HTERT RPE-1 (cell line): ENCODE data around the gene TTLL11.
"Not testable (repeated sequence)": the region's sequence is repeated elsewhere in the genome, so short reads cannot be mapped to it uniquely, and the experiment has no call there.

Experiments used
- in situ Hi-C: fragments of 300-500 bp; cut with MboI; formaldehyde crosslinking; loops from 4 replicates; pipeline ENCODE4 v1.14.3; 2020; ENCODE audit warnings: low sequenced_read_pairs

The TTLL11 gene

DNA sequence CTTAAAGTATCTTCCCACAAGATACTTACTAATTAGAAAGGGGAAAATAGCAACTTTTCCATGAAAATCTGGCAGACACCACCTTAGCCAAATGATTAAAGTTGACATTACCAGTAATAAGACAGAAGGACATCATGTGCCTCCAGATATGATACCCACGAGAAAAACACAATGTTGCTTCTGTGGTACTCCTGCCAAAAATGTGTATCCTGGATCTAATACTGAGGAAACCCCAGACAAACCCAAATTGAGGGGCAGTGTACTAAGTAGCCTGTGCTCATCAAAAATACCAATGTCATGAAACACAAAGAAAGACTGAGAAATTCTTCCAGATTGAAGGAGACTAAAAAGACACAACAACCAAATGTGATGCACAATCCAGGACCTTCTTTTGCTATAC lies 85.3 kb downstream of the TTLL11 start:
- in situ Hi-C loops: no loop called here

DNA sequence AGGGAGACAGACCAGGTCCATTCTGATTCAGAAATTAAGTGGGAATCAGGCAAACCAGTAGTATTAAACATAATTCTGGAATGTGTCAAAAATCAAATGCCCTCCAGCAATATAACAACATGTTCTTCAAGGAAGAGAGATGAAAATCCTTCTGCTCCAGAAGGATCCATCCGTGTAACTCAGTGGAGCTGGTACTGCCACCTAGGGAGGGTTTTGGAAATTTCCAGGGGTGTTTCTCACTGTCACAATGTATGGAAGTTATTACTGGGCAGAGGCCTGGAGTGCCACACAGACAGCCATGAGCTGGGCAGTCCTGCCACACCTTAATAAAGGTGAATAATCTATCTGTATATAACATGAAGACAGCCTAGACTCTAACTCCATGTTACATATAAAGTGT lies 87.5 kb downstream of the TTLL11 start:
- in situ Hi-C loops: no loop called here

DNA sequence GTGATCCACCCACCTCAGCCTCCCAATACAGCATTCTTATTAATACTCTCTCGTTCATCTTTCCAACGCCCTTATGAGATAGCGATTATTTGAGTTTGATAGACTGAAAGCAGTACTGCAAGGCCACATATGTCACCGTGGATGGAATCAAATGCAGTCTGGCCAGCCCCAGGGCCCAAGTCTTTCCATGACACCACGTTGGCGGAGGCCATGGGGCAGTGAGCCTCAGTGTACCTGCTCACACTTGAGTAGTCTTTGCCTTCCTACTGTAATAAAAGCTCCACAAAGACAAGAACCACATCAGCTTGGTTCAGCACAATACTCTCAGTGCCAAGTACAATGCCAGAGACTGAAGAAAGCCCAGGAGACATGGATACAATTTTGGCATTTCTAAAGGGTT lies 88.5 kb downstream of the TTLL11 start:
- in situ Hi-C loops: no loop called here

DNA sequence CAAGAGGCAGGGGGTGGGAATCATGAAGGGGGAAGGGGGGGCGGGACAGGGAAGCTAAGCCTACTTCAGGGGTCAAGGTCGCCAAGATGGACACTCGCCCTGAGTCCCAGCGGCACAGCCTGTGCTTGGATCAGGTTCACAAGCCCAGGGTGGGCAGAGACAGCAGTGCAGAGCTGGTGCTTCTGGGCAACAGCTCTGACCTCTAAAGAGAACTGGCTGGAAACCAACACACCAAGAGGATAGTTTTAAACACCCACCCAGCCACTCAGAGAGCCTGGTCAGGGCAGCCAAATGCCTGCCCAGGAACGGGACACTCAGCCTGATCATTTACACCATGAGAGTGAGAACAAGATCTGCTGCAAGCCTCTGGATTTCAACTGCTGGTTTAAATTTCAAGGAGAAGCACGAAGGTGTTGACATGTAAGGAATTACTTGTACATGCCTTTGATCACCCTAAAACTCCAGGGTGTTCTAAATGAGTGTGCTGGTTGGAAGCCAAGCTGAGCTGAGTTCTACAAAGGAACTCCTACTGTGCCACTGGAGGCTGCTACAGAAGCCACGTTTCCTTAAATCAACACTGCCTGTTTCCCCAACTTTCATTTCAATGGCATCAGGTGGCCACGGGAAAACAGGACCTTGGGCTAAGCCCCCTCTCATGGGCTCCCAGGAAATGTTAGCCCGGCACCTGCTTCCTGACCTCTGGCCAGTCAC lies 91.5 kb downstream of the TTLL11 start:
- in situ Hi-C loops: no loop called here

DNA sequence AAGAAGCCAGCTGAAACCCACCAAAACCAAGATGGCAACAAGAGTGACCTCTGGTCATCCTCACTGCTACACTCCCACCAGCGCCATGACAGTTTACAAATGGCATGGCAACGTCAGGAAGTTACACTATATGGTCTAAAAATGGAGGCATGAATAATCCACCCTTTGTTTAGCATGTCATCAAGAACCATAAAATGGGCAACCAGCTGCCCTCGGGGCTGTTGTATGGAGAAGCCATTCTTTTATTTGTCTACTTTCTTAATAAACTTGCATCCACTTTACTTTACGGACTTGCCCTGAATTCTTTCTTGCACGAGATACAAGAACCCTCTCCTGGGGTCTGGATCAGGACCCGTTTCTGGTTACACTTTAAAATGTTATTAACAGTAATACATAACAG lies 92.6 kb downstream of the TTLL11 start:
- in situ Hi-C loops: not testable (repeated sequence)

DNA sequence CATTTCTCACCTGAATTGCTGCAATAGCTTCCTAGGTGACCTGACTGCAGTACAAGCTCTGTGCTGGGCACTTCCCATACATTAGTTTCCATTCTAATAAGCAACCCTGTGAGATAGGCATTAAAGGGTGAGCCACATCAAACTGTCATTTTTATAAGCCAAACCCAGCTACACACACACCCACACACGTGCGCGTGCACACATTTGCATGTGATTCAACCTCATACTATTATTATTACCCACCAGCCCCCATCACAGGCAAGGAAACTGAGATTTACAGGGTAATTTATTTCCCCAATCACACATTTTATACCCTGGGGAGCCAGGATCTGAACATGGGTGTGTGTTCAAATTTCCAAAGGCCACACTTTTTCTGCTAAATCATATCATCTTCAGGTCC lies 93.6 kb downstream of the TTLL11 start:
- in situ Hi-C loops: loop anchor here (25.0 kb wide), 1 partner anchor 312 kb away; no protein-coding TSS in a partner anchor

DNA sequence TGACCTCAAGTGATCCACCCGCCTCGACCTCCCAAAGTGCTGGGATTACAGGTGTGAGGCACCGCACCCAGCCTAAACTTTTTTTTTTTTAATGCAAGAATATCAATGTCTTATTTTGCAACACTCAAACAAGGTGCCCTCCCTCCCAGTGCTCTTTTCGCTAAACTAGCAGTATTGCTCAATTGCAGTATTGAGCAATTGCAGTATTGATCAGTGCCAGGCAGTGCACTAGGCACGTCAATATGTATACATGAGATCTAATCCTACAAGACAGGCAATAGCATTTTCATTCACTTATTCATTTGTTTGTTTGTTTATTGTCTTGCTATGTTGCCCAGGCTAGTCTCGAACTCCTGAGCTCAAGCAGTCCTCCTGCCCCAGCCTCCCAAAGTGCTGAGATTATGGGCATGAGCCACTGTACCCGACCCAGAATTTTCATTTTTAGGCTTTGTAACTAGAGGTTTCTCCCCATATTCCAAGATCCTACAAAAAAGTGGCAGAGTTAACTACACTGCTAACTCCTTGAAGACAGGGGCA lies 94.5 kb downstream of the TTLL11 start:
- in situ Hi-C loops: loop anchor here (25.0 kb wide), 1 partner anchor 311 kb away; no protein-coding TSS in a partner anchor

DNA sequence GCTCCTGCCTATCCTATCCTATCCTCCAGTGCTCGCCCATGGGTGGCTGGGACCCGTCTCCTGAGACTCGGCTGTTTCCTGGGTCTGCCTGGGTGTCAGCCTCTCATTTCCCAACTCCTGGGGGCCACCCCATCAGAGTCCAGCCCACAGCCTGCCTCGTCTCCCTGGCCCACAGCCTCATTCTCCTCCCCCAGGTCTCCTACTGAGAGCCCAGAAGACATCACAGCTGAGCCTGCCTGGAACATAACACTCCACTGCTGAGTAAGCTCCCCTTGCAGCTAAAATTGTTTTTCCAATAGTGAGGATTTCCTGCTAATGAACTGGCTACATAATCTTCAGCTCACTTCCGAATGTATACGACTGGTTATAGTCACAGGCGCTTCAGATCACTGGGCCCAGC lies 95.3 kb downstream of the TTLL11 start:
- in situ Hi-C loops: loop anchor here (25.0 kb wide), 1 partner anchor 310 kb away; no protein-coding TSS in a partner anchor

DNA sequence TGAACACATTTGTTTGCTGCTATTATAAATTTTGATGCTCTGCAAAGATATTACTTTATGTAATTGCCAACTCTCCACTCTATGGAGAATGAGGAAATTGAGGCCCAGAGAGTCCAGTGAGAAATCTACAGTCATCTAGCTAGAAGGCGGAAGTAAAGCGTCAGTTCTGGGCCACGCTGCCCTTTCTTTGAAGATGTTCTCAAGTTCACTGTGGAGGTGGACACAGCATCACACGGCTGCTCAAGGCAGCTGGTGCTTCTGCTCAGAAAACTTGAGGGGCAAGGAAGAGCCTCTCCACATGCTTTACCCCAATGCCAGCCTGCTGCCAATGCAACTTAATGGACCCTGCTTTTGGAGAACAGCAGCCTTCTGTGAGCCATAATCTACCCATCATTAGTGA lies 96.3 kb downstream of the TTLL11 start:
- in situ Hi-C loops: loop anchor here (25.0 kb wide), 1 partner anchor 309 kb away; no protein-coding TSS in a partner anchor

DNA sequence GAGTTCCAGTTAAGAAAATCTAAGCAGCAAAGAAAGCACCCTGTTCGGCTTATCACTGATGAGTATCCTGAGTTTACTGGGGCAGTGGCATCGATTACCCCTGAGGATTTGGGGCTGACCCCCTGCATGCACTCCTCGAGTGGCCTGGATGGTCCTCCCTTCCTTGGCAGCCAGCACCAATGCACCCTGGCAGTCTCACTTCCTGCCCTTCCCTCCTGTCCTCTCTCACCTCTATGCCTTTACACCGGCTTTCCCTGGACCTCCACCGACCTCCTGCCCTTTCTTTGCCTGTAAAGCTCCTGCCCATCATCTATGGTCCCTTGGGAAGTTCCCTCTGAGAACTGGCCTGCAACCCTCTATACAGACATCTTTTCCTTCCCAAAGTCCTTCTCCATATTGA lies 97.1 kb downstream of the TTLL11 start:
- in situ Hi-C loops: loop anchor here (25.0 kb wide), 1 partner anchor 309 kb away; no protein-coding TSS in a partner anchor

DNA sequence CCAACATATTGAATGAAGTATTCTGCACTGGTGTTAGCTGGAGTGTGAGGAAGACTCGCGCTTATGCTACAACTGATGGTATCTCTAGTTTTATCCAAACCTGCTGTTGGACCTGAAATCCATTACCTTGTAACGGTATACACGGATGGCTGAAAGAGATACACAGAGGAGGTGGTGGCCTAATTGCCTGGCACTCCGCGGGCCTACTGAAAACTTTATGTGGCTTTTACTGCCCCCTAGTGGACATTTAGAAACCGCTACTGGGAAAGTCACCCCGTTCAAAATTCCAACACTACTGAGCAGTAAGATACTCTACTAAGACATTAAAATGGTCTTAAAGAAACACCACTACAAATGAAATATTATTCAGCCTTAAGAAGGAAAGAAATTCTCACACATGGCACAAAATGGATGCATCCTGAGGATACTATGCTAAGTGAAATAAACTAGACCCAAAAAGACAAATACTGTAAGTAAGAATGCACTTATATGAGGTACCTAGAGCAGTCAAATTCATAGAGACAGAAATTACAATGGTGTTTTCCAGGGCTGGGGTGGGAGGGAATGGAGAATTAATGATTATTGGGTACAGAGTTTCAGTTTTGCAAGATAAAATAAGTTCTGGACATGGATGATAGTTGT lies 100.4 kb downstream of the TTLL11 start:
- in situ Hi-C loops: loop anchor here (25.0 kb wide), 1 partner anchor 305 kb away; no protein-coding TSS in a partner anchor

DNA sequence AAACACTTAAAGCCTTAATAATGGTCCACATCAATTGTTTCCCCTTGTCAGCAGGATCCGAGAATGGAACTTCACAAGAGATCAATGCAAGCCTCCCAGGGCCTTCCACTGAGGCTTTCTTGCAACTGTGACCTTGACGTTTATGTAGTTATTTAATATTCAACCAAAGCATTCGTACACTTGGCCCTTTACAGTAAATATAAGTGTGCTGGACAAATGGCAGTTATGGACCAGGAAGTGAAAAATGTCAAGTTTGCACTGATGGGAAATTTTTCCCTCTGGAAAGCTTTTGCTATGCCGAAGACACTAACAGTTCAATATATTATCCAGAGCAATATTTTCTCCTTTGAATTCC lies 101.8 kb downstream of the TTLL11 start:
- in situ Hi-C loops: loop anchor here (25.0 kb wide), 1 partner anchor 304 kb away; no protein-coding TSS in a partner anchor

DNA sequence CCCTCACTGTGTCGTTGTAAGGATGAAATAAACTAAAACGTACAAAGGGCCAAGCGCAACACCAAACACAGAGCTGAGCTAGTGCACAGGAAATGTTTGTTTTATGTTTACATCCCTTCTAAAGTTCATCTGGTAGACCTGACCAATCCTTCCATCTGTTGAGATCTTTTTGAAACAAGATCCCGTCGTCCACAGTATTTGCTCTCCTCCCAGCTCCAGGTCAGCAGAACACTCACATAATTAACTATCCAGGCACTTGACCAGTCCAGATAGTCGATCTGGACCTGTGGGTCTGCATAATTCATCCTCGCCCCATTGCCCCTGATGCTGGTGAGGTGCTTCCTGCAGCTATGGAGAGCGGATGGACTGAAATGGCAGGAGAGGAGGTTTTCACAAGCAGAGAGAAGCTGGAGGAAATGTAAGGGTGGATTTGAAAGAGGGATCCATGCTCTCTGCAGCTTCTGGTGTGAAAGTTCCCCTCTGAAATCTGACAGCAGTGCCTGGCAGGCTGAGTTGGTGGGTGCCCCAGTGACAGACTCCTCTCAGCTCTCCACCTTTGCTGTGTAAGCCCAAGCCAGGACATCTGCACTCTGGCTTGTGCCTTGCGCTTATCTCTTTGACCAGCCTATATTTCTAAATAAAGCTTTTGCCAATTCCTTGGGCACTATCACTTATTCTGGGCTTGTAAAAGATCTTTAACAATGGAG lies 102.4 kb downstream of the TTLL11 start:
- in situ Hi-C loops: loop anchor here (25.0 kb wide), 1 partner anchor 303 kb away; no protein-coding TSS in a partner anchor

DNA sequence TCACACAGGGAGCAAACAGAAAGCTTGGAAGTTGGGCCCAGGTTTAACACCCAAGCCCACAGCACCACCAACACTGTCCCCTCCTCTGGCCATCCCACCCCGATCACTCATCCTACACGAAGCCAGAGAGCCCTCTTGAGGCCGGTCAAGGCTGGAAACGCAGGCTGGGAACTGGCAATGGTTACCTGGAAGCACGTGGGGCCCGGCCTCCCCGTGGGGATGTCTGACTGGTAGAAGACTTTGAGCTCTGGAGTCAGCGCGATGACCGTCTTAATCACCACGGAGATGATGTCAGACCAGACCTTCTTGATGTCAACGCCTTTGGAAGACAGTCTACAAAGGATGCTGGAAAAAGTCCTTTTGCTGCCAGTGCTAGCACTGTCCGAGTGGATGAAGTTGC lies 104.1 kb downstream of the TTLL11 start:
- in situ Hi-C loops: loop anchor here (25.0 kb wide), 1 partner anchor 302 kb away; no protein-coding TSS in a partner anchor

DNA sequence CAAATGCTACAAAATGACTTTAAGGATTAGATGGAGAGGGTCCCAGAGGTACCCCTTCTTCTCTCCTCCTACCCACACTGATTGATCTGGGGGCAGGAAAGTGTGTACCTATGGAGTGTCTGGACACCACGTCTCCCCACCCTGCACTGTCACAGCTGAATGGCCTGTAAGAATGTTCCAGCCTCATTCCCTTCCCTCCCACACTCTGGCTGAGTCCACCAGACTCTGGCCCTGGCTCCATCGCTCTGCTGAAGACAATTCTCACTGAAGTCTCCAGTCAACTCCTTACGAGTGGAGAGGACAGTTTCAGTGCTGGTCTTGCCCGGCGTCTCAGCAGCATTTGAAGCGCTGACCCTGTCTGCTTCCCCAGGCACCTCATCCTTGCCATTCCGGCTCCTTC lies 105.8 kb downstream of the TTLL11 start:
- in situ Hi-C loops: loop anchor here (25.0 kb wide), 1 partner anchor 300 kb away; no protein-coding TSS in a partner anchor

DNA sequence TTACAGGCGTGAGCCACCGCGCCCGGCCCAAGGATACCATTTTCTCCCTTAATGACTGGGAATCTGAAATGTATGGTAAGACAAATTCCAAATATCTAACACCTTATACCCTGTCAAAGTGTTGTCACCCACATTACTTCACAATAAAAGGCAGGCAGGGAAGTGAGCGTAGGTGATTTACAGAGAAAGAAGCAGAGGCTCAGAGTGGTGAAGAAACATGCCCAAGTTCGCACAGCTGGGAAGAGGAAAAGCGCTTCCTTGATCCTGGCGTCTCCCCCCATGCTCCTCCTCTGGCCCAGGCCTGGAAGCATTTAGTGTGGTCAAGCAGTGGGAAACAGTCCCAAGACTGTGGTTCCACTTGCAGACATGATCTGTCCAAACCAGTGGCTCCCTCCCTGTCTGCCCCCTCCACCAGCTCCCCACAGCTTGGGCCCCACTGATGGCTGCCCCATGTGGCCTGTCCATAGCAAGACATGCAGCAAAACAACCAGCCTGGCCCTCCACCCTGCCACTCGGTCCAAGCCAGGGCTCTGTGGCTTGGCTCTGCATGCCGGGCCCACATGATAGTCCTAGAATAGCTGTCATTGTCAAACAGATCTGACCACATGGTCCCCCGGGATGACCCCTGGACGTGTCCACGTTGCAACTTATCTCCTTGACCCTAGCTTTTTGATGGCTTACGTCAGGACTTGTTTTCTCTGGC lies 107.2 kb downstream of the TTLL11 start:
- in situ Hi-C loops: loop anchor here (25.0 kb wide), 1 partner anchor 299 kb away; no protein-coding TSS in a partner anchor

DNA sequence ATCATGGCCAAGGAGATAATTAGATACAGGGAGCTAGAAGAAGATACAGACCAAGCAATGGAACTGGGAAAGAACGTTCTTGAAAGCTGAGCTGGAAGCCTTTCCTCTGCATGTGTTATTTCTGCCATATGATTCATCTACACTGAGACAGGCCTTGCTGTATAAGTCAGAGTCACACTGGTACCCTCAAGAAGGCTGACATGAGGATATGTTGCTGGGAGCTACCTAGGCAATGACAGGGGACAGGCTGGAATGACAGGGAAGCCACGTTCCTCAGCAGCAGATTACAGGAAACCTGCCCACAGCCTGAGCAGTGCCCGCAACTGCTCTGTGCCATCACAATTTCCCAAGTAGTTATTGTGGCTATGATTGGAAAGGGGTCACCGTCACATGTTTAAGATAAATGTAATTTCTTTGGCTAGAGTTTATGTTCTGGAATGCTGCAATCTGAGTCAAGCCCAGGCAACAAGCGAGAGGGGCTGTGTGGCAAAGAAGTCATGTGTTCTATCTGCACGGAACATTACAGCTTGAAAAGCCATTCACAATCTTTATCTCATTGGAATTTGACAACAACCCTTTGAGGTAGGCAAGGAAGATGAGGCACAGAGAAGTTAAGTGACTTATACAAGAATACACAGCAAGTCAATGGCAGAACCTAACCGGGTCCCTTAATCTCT lies 108.2 kb downstream of the TTLL11 start:
- in situ Hi-C loops: loop anchor here (25.0 kb wide), 1 partner anchor 298 kb away; no protein-coding TSS in a partner anchor

DNA sequence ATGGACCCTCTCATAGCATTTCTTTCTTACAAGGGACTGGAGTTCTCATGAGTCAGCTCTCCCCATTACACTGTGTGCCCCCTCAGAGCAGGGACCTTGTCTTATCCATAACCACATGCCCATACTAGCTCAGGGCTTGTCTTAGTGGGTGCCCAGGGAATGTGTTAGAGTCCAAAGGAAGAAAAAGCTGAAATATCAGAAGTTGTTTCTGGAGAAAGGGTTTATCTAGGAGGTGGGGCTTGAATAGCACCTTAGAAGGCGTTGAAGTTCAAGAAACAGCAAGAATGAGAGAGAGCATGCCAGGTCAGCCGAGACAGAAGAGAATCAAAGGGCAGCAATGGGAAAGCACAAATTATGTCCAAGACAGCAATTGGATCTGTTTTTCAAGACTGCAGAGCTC lies 109.4 kb downstream of the TTLL11 start:
- in situ Hi-C loops: loop anchor here (25.0 kb wide), 1 partner anchor 296 kb away; no protein-coding TSS in a partner anchor

DNA sequence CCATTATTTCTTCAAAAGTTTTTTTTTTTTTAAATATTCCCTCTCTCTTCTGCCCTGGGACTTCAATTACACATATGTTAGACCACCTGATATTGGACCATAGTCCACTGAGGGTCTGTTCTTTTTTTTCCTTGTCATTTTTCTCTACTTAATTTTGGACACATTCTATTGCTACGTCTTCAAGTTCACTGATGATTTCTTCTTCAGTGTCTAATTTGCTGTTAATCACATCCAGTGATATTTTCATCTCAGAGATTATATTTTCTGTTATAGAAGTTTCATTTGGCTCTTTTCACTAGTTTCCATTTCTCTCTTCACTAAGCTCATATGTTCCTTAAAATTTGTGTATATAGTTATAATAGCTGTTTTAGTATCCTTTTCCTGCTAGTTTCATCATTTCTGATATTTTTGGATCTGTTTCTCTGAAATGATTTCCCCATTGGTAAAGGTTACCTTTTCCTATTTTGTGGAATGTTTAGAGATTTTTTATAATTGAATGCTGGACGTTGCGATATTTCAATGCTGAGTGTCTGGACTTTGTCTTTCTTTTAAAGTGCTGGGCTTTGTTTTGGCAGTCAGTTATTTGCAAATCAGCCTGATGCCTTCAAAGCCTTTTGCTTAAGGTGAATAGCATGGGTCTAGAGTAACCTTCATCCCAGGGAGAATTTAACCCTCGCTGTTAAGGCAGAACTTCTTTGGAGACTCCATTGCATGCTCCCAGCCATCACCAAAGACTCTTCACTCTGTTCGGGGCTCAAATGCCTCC lies 111.8 kb downstream of the TTLL11 start:
- in situ Hi-C loops: loop anchor here (25.0 kb wide), 1 partner anchor 294 kb away; no protein-coding TSS in a partner anchor
